Measurements from ENCODE around the gene NDUFB8. TPM values are rescaled to one million over a fixed set of nuclear protein-coding genes. Genes with fewer than 3 reads are reported as not detected.

The NDUFB8 gene
- total RNA-seq, 1 donor = 158 TPM

- DNase-seq (ENCODE audit: low read depth in 2 of 3, low spot score in 2 of 3) = peak; percentile 39 to 81 (median 59)
Measured at GRCh38 chr10:100508691-100509150, 20.9 kb downstream of the NDUFB8 start.

DNA sequence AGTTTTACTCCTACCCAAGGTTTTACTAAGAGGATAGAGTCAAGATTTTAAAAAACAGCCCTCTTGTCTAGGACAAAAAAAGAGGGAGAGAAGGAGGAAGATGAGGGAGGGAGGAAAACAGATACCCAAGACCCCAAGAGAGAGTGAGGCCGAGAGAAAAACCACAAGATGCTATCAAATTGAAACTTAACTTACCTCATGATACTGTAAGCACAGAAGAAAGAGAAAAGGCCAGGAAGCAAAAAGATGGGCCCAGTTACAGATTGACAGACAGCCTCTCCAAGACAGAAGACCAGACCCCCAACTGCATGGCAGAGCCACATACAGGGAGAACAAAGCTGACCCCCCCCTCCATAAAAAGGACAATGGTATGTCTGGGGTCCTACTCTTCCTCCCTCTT is 21.4 kb downstream of the NDUFB8 start:
- no peak for DNase-seq (ENCODE audit: low read depth in 2 of 3, low spot score in 2 of 3)

DNA sequence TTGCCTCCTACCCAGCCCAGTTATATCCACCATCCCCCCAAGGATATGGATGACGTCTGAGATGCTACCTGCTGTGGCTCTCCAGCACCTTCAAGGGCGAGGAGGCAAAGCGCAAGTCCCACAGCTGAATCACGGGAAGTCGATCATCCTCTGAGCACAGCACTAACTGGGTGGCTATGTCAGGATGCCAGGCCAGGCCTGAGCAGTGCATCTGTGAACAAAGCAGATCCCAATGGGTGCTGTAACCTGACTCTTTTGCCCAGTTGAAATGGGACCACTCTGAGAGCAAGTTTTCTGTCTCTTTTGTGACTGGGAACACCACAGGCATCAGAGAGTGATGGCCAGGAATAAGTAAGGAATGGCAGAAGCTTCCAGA is 22.3 kb downstream of the NDUFB8 start:
- no peak for DNase-seq (ENCODE audit: low read depth in 2 of 3, low spot score in 2 of 3)

GRCh38 chr10:100506596-100507356 is 22.9 kb downstream of the NDUFB8 start:
- no peak for DNase-seq (ENCODE audit: low read depth in 2 of 3, low spot score in 2 of 3)

GRCh38 chr10:100505164-100505563 is 24.5 kb downstream of the NDUFB8 start:
- DNase-seq (ENCODE audit: low read depth in 2 of 3, low spot score in 2 of 3) = no peak

GRCh38 chr10:100504096-100504495 is 25.6 kb downstream of the NDUFB8 start:
- no peak for DNase-seq (ENCODE audit: low read depth in 2 of 3, low spot score in 2 of 3)

GRCh38 chr10:100502926-100503494 is 26.7 kb downstream of the NDUFB8 start:
- no peak for DNase-seq (ENCODE audit: low read depth in 2 of 3, low spot score in 2 of 3)

- no peak for DNase-seq (ENCODE audit: low read depth in 2 of 3, low spot score in 2 of 3)
Measured at GRCh38 chr10:100501423-100501822, 28.2 kb downstream of the NDUFB8 start.

GRCh38 chr10:100498059-100498458 is 31.6 kb downstream of the NDUFB8 start:
- DNase-seq (ENCODE audit: low read depth in 2 of 3, low spot score in 2 of 3) = no peak

GRCh38 chr10:100496567-100496966 is 33.1 kb downstream of the NDUFB8 start:
- DNase-seq (ENCODE audit: low read depth in 2 of 3, low spot score in 2 of 3) = no peak

- DNase-seq (ENCODE audit: low read depth in 2 of 3, low spot score in 2 of 3) = no peak
Measured at GRCh38 chr10:100490531-100490930, 39.1 kb downstream of the NDUFB8 start.

DNA sequence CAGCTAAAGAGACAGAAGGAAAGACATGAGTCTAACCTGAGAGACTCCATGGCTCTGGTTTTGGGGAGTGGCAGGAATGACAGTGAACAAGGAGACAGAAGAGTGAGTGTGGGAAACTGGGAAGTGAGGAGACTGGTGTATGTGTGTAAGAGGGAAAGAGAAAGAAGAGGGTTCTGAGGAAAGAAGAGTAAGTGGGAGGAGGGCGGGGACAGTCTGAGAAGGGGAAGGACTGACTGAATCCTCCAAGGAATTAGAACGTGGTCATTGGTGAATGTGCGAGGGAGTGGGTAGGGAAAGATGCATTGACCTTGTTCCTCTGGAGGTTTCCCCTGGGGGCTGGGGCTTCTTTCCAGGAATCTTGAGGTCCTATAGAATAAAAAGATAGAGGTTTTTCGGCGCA is 40.3 kb downstream of the NDUFB8 start:
- DNase-seq (ENCODE audit: low read depth in 2 of 3, low spot score in 2 of 3) = no peak

- no peak for DNase-seq (ENCODE audit: low read depth in 2 of 3, low spot score in 2 of 3)
Measured at GRCh38 chr10:100487529-100487928, 42.1 kb downstream of the NDUFB8 start.

DNA sequence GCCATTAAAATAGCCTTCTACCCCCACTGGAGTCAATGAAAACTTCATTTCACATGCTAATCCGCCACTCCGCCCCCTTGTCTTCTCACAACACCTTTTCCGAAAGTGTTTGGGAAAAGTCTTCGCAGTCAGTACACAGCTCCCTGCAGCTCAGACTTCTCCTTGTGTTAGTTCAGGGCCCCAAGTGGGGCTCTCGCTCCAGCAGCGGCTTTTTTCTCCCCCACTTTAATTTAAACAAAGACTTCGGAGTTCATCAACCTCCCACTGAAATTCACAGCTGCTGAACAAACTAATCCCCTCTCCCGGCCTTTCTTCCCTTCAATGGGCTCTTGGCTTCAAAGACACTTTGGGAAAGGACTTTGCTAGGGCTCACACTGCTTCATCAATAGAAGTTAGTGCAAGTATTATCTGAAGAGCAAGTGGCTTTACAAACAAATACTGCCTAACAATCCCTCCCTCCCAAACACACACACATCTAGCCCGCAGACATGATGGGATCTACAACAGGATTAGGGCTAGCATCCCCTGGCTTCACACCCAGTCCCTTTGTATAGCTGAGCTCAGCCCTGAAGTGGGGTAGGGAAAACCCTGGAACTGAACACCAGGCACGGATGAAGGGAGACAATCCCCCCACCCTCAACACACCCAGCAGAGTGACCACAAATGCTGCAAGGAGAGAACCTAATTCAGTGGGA is 43.7 kb downstream of the NDUFB8 start:
- DNase-seq (ENCODE audit: low read depth in 2 of 3, low spot score in 2 of 3) = no peak

- no peak for DNase-seq (ENCODE audit: low read depth in 2 of 3, low spot score in 2 of 3)
Measured at GRCh38 chr10:100485366-100485765, 44.3 kb downstream of the NDUFB8 start.

- DNase-seq (ENCODE audit: low read depth in 2 of 3, low spot score in 2 of 3) = no peak
Measured at GRCh38 chr10:100483876-100484666, 45.6 kb downstream of the NDUFB8 start.

DNA sequence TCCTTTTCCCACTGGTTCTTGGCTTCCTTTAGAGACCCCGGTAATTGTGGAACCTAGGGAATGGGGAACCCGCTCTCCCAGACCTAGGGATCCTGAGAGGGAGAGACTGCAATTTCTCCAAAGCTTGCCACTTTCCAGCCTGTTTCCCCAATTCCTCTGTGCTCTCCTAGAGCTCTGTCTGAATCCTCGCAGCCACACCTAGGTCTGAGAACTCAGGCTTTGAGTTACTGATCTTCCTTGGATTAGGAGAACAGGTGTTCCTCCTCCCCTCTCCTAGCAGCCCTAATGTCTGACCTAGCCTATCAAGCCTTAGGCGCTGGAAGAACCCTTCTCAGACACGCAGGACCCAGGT is 46.9 kb downstream of the NDUFB8 start:
- DNase-seq (ENCODE audit: low read depth in 2 of 3, low spot score in 2 of 3) = no peak

- DNase-seq (ENCODE audit: low read depth in 2 of 3, low spot score in 2 of 3) = peak; percentile 55 to 70 (median 68)
Measured at GRCh38 chr10:100482181-100482833, 47.4 kb downstream of the NDUFB8 start.

GRCh38 chr10:100481462-100482081 is 48.1 kb downstream of the NDUFB8 start:
- DNase-seq (ENCODE audit: low read depth in 2 of 3, low spot score in 2 of 3) = peak; percentile 86 to 96 (median 88)

DNA sequence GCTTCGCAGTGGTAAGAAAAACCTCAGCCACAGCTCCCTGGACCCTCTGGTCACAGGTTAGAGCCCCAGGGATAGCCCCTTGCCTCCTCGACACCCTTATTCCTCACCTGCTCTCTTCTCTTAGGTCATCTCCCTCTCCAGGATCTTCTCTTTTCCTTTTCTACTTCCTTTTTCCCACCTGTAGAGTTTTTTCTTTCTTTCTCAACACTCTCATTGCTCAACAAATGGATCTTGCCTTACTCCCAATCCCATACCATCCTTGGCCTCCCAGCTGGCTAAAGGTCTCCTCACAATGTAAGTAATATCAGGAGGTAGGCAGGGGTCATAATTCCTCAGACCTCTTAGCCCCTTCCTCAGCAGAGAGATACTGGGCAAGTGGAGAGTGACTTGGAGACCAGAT is 49.7 kb downstream of the NDUFB8 start:
- DNase-seq (ENCODE audit: low read depth in 2 of 3, low spot score in 2 of 3) = no peak
